ENCODE data around the gene MCTP1. TPM values are rescaled to one million over a fixed set of nuclear protein-coding genes. Genes with fewer than 3 reads are reported as not detected.
A peak's percentile ranks its signal among the peaks of the same experiment; 100 is the strongest.

MCTP1 gene
- total RNA-seq, 4 donors from 2014 or later, result 3.3 to 31.4 (median 13.4) TPM

- in situ Hi-C loops (cut with MboI; ENCODE audit: low pct_ligation_motif_present in 1 of 4, low pct_unique_long_range_greater_than_20kb in 1 of 4, low sequenced_read_pairs in 3 of 4), result no loop called here
- H3K27ac ChIP-seq, result no peak overlapping the region
- no peak overlapping the region for H3K4me3 ChIP-seq
- peak; percentile 12 for DNase-seq
- intact Hi-C loops (cut with DNase I; ENCODE audit: low total_unique reads), result no loop called here
- no peaks in the 10 kb centered on the region for H3K9me3 ChIP-seq
- H3K4me1 ChIP-seq, result no peaks in the 10 kb centered on the region
- TF ChIP-seq POLR2AphosphoS5 (IDR thresholded peaks at IDR 0.05) (no peak), POLR2A (IDR thresholded peaks at IDR 0.05) (no peak), EP300 (IDR thresholded peaks at IDR 0.05; ENCODE audit: low read depth) (no peak), CTCF (IDR thresholded peaks at IDR 0.05) (no peak)
- H3K36me3 ChIP-seq, result no peaks in the 10 kb centered on the region
- no peaks in the 10 kb centered on the region for H3K27me3 ChIP-seq
- WGBS, 2 donors (ENCODE audit: low coverage in 1 of 2), result 64 to 73% methylated on average over 2 of the region's 2 CpGs
Observed at GRCh38 chr5:94945656-94946055, 339.2 kb downstream of the MCTP1 start.

GRCh38 chr5:94944160-94944559 is 340.7 kb downstream of the MCTP1 start:
- H3K27ac ChIP-seq, result no peak overlapping the region
- TF ChIP-seq POLR2AphosphoS5 (IDR thresholded peaks at IDR 0.05) (no peak), POLR2A (IDR thresholded peaks at IDR 0.05) (no peak), CTCF (IDR thresholded peaks at IDR 0.05) (no peak), EP300 (IDR thresholded peaks at IDR 0.05; ENCODE audit: low read depth) (no peak)
- no peaks in the 10 kb centered on the region for H3K4me1 ChIP-seq
- H3K27me3 ChIP-seq, result no peaks in the 10 kb centered on the region
- no peak for DNase-seq
- H3K36me3 ChIP-seq, result no peaks in the 10 kb centered on the region
- no peaks in the 10 kb centered on the region for H3K9me3 ChIP-seq
- in situ Hi-C loops (cut with MboI; ENCODE audit: low pct_ligation_motif_present in 1 of 4, low pct_unique_long_range_greater_than_20kb in 1 of 4, low sequenced_read_pairs in 3 of 4), result no loop called here
- no peak overlapping the region for H3K4me3 ChIP-seq
- intact Hi-C loops (cut with DNase I; ENCODE audit: low total_unique reads), result no loop called here

GRCh38 chr5:94941122-94941755 is 343.7 kb downstream of the MCTP1 start:
- no peaks in the 10 kb centered on the region for H3K9me3 ChIP-seq
- H3K4me3 ChIP-seq, result no peak overlapping the region
- no peaks in the 10 kb centered on the region for H3K4me1 ChIP-seq
- H3K27ac ChIP-seq, result no peak overlapping the region
- whole genome bisulfite sequencing, 2 donors (ENCODE audit: low coverage in 1 of 2), result 50 to 76% methylated on average over 1 of the region's 1 CpG
- intact Hi-C loops (cut with DNase I; ENCODE audit: low total_unique reads) (no loop called here), in situ Hi-C loops (cut with MboI; ENCODE audit: low pct_ligation_motif_present in 1 of 4, low pct_unique_long_range_greater_than_20kb in 1 of 4, low sequenced_read_pairs in 3 of 4) (no loop called here)
- TF ChIP-seq EP300 (IDR thresholded peaks at IDR 0.05; ENCODE audit: low read depth) (no peak), POLR2A (IDR thresholded peaks at IDR 0.05) (no peak), POLR2AphosphoS5 (IDR thresholded peaks at IDR 0.05) (no peak), CTCF (IDR thresholded peaks at IDR 0.05) (no peak)
- H3K27me3 ChIP-seq, result no peaks in the 10 kb centered on the region
- no peaks in the 10 kb centered on the region for H3K36me3 ChIP-seq
- DNase-seq, result no peak

GRCh38 chr5:94932259-94932658 is 352.6 kb downstream of the MCTP1 start:
- no peaks in the 10 kb centered on the region for H3K36me3 ChIP-seq
- no peak for DNase-seq
- no peak for TF ChIP-seq EP300 (IDR thresholded peaks at IDR 0.05; ENCODE audit: low read depth)
- TF ChIP-seq POLR2A (IDR thresholded peaks at IDR 0.05), result no peak
- no peak for TF ChIP-seq POLR2AphosphoS5 (IDR thresholded peaks at IDR 0.05)
- TF ChIP-seq CTCF (IDR thresholded peaks at IDR 0.05), result no peak
- H3K27me3 ChIP-seq, result no peaks in the 10 kb centered on the region
- in situ Hi-C loops (cut with MboI; ENCODE audit: low pct_ligation_motif_present in 1 of 4, low pct_unique_long_range_greater_than_20kb in 1 of 4, low sequenced_read_pairs in 3 of 4) (no loop called here), intact Hi-C loops (cut with DNase I; ENCODE audit: low total_unique reads) (no loop called here)
- no peak overlapping the region for H3K27ac ChIP-seq
- no peaks in the 10 kb centered on the region for H3K9me3 ChIP-seq
- H3K4me3 ChIP-seq, result no peak overlapping the region
- no peaks in the 10 kb centered on the region for H3K4me1 ChIP-seq
- WGBS, 2 donors (ENCODE audit: low coverage in 1 of 2), result 37 to 48% methylated on average over 2 of the region's 2 CpGs

Data from transverse colon (tissue), 4 donors.